HG03571 (cell line): ENCODE measurements around the gene PLAGL1.
"Not testable (repeated sequence)": the region's sequence is repeated elsewhere in the genome, so short reads cannot be mapped to it uniquely, and the experiment has no call there.

Source experiments
- ATAC-seq: cut with Tn5 transposase; IDR thresholded peaks from one replicate; pipeline ENCODE4 v1.9.1; 2021; ENCODE audit not compliant: unreplicated experiment

The PLAGL1 gene

DNA sequence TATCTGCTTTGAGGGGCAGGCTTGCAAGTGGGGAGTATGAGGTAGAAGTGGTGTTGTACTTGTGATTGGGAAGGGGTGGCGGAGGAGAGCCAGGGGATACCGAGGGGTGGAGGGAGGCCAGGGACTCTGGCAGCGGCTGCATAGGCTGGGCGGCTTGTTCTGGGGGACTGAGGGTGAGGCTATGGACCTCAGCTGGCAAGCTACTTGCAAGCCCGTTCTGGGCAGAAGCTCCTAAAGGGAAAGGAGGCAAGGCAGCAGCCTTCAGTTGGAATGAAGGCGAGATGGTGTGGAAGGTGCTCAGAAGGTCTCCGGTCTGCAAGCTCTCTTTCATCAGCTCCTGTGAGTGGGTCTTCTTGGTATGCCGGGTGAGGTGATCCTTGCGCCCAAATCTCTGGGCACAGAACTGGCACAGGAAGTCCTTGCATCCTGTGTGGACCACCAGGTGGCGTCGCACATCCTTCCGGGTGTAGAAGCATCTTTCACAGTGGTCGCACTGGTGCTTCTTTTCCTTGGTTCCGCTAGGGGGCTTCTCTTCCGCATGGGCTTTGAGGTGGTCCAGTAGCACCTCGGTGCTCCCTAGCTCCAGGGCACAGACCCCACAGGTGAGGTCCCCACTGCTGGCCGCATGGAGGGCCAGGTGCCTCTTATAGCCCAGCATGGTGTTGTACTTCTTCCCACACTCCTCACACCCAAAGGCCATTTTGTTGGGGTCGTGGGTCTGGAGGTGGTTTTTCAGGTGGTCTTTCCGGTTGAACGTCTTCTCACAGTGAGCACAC is 66.0 kb downstream of the PLAGL1 start:
- peak; percentile 46 for ATAC-seq

DNA sequence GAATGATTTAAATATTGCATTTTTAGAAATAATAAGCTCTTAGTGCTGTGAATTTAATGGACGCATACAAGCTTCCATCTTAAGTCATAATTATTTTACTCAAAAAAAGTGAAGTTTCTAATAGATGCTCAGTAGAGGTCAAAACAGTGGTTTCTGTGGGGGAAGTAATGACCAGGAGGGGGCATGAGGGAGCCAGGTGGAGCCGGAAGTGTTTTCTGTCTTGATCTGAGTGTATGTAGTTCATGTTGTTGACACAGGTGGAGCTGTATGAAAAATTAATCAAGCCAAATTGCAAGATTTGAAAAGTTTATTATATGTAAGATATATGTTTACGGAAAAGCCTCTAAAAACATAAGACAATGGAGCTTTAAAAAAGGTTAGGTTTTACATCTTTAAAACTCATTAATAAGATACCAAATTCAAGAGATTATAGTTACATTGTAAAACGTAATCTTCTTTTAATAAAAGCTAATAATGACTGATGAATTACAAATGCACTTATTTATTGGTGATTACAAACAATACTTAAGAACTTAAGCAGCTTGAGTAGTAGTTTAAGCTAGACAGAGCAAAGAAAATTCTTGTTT is 68.0 kb downstream of the PLAGL1 start:
- ATAC-seq, result peak; percentile 99

DNA sequence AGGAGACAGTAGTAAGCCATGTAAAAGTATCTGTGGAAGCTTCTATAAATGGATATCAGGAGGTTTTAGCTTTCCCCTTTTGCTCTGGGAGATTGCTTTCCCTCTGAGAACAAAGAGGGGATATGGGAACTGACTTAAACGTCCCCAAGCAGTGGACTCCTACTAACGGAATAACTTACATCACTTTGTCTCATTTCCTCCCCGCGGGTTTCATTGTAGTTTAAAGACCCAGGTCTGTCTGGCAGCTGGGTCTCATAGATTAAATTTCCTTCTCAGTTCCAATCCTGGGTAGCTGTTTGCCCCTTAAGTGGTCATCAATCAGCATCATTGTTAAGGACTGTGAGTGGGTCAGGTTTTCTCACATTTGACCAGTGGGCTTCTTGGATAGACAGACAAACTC is 68.7 kb downstream of the PLAGL1 start:
- no peak for ATAC-seq

DNA sequence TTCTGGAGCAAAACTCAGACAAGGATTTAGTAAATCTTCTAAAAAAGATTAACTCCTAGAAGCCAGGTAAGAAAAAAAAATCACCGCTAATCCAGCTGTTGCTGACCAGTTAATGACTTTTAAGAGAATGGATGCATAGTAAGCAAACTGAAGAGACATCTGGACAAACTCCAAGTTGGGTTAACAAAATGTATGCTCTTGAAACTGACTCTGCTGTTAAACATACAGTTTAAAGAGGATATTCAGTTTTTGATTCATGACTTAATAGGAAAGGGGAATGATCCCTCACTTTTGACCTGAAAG is 70.4 kb downstream of the PLAGL1 start:
- ATAC-seq, result no peak

DNA sequence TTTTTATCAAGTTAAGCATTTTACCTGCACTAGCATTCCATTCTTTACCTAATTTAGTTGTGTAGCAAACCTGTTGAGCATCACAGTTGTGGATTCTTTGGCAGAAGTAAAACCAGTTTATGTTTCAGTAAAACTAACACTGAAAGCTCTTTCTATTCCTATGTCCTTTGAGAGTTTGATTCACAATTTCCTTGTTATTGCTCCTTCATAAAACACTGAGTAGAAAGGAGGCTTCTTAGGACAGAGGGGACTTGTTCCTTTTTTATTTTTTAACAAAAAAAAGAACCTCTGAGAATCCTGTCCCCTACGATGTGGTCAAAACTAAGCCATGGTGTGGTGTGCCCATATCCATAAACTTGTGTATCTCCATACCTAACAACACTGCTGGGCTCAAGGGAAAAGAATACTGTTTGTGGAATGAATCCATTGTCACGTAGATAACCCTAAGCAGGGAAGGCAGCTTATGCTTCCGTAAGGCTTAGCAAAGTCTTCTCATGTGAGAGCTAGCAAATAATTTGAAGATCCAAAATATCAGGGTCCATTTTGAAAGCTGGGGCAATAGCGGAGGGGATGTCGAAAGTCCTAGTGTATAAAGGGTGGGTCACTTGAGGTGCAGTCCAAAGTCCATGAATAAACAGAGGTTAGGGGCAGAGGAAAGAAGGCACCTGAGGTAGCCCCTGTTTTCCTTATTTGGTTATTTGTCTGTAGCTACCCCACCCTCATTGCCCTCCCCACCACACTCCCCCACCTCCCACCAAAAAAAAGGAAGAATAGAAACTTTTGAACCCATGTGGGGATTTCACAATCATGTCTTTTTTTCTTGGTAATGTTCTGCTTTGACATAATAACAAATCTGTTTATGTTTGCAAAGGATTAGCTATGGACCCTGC is 71.0 kb downstream of the PLAGL1 start:
- ATAC-seq, result no peak

DNA sequence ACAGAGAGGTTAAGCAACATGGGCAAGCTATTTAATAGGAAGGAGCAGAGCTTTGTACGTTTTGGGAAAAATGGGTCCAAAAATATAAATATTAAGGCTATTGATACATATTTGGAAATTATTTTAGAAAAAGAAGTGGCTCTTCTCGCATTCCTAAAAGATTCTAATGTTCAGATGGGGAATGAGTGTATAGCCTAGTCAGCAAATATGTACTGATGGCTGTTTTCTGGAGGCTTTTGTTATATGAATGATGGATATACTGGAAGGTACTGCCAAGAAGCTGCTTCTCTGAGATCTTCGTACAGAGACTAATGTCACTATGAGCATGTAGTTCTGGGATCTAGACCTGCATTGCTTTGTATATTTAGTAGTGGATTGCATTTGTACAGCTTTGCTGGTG is 71.7 kb downstream of the PLAGL1 start:
- no peak for ATAC-seq

DNA sequence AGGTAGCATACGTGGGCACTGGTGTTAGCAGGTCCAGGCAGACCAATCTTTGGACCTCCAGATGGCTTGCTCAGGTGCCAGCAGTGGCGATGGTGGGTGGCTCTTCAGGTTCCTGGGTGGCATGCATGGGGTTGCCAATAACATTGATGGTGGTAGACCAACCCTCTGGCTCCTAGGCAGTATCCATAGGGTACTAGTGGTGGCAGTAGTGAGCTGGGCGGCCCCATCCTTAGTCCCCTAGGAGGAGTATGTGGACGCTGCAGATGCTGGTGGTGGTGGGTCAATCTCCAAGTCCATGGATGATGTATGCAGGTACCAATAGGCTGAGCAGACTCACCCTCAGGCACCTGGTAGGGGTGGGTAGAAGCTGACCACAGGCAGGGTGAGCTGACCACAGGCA is 73.2 kb downstream of the PLAGL1 start:
- ATAC-seq, result no peak

DNA sequence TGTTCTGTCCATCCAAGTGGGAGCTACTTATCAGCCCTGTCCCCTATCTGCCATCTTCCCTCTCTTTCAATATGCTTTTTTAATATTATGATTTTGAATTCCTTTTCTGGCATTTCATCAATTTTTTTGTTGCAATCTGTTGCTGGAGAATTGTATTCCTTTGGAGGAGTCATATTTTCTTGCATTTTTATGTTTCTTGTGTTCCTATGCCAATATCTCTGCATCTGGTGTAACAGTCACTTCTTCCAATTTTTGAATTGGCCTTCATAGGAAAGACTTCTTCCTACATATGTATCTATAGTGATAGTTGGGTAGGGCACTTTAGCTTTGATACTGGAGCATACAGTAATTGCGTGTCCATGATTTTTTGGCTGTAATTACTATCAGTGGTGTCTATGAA is 73.7 kb downstream of the PLAGL1 start:
- no peak for ATAC-seq

DNA sequence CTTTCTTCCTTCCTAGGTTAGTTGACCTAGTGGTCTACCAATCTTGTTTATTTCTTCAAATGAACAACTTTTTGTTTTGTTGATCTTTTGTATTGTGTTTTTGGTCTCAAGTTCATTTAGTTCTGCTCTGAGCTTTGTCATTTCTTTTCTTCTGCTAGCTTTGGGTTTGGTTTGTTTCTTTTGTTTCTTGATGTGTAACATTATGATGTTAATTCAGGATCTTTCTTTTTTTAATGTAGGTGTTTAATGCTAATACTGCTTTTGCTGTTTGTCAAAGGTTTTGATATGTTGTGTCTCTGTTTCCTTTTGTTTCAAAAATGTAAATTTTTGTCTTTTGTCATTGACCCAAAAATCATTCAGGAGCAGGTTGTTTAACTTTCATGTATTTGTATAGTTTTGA is 78.1 kb downstream of the PLAGL1 start:
- ATAC-seq, result no peak

DNA sequence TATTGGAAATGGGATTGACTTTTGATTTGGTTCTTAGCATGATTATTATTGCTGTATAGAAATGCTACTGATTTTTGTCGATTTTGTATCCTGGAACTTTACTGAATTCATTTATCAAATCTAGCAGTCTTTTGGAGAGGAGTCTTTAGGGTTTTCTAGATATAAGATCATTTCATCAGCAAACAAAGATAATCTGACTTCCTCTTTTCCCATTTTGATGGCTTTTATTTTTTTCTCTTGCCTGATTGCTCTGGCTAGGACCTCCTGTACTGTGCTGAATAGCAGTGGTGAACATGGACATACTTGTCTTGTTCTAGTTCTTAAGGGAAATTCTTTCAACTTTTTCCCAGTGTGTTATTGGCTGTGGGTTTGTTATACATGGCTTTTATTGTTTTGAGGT is 79.2 kb downstream of the PLAGL1 start:
- no peak for ATAC-seq

DNA sequence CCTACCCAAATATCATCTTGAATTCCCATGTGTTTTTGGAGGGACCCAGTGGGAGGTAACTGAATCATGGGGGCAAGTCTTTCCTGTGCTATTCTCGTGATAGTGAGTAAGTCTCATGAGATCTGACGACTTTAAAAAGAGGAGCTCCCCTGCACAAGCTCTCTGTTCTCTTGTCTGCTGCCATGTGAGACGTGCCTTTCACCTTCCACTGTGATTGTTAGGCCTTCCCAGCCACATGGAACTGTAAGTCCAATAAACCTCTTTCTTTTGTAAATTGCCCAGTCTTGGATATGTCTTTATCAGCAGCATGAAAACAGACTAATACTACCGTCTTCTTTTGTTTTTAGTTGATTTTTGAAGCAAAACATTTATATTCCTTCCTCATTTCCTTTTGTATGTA is 91.0 kb downstream of the PLAGL1 start:
- ATAC-seq, result not testable (repeated sequence)

DNA sequence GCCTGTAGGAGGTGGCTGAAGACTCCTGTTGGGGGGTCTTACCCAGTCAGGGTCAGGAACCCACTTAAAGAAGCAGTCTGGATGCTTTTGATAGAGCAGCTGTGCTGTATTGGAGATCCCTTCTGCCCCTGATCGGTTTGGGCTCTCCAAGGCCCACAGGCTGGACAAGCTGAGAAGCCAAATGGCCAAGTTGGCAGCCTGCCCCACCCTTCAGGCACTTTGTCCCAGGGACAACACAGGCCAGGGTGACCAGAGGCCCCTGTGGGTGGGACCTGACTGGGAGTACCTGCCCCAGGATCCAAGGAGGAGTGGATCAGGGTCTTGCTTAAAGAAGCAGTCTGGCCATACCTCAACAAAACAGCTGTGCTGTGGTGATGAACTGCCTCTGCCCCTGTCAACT is 95.4 kb downstream of the PLAGL1 start:
- ATAC-seq, result no peak

DNA sequence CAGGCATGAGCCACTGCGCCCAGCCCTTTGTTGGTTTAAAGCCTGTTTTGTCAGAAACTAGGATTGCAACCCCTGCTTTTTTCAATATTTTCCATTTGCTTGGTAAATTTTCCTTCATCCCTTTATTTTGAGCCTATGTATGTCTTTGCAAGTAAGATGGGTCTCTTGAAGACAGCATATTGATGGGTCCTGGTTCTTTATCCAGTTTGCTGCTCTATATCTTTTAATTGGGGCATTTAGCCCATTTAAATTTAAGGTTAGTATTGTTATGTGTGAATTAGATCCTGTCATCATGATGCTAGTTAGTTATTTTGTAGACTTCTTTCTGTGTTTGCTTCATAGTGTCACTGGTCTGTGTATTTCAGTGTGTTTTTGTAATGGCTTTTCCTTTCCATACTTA is 97.0 kb downstream of the PLAGL1 start:
- no peak for ATAC-seq

DNA sequence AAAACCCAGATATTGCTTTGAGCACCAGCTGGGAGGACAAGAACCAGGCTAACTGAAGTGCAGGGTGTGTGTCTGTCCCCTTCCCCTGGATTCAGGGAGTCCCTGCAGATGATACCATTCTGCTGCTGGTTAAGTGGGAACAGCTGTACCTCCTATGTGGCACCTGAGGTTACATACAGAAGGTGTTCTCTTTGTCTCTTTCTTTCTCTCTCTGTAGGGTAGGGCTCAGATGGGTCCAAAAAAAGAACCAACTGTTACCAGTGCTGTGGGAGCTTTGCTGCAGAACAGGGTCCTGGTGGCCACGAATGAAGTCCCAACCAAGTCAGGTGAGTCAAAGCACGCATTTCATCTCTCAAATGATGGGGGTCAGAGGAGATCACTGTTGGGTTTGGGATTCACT is 105.2 kb downstream of the PLAGL1 start:
- no peak for ATAC-seq

DNA sequence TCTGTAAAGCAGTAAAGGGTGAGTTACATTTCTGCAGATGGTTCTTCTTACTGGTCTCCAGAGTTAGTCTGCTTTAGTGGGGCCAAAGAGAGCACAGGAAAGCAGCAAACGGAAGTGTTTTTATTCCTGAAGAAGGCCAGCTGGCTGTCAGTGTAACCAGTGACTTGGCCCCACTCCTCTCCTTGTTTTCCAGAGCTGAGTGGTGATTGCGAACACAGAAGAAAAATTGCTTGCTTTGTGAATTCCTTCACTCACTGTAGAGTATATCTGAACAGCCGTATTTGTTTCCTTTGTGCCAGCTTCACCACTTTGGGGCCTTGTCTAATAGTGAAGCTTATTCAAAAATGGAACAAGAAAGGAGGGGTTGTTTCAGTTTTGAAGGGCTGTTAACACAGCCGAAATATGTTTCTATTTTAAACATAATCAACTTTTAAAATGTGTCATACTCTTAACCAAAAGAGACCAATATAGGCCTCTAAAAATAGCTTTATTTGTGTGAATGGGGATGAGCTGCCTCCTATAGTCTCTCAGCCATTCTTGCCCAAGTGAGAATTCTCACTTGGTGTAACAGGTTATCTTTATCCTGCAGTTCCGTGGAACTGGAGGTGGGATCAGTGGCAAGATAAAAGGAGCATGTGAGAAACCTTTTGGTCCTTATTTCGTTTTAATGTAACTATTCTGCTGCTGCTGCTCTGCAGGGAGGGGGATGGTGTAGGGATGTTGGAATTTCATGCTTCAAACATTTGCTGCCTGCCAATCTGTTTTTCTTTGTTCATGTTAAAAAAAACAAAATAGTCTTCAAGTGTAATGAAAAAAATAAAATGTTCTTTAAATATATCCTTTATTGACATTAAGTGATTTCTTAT is 105.9 kb downstream of the PLAGL1 start:
- ATAC-seq, result peak; percentile 97

DNA sequence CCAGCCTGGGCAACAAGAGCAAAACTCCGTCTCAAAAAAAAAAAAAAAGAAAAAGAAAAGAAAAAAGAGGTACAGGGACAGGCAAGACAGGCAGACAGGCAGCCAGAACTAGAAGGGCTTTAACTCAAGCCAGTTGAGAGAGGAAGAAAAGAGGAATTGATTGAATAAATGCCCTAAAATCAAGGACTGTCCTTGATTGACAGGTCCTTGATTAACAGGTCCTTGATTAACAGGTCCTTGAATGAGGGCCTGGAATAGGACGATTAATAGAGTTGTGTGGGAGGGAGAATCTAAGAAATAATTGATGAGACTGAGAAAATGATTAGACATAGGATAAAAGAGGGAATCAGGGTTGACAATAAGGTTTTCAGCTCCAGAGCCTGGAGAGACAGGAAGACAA is 107.7 kb downstream of the PLAGL1 start:
- ATAC-seq, result no peak

DNA sequence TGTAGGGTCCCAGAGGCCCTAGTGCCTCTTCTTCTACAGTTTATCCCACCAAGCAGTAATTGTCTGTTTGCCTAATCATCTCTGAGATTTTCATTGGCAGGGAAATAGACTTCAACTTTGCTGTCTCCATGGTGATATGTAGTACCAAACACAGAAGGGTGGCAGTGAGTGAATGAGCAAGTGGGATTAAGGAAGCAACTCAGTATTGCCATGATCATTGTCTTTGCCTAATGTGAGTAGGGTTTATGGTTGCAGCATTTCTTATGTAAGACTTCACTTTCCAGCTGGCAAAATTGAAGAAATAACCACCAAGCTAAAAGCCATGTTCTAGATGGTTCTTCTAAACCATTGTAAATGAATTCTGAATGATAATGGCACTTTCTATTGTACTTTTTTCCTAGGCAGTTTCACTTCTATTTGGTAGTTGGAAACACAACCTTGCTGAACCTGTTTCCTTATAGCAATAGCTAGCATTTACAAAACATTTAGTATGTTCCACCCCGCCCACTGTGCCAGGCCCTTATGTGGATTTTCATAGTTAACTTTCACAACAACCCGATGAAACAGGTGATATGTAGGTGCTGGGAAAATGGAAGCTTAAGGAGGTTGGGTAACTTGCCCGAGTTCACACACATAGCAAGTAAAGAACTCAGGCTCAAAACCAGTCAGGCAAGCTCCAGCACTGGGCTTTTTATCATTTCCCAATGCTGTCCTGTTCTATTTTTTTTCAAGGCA is 111.8 kb downstream of the PLAGL1 start:
- ATAC-seq, result no peak

DNA sequence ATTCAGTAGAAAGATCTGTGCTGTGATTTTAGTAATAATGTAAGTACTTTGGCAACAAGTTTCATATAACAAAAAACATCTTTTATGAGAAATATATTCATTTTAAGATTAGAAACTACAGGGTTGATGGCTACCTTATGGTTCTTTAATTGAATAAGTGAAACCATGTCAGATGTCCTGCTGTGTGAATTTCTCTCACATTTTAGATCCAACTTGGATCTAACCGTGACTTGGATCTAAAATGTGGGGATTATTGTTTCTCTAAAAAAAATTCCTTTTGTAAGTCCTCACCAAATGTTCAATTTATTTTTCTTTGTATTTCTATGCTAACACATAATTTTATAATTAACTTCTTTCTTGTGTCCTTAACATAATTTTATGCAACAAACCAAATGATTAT is 113.4 kb downstream of the PLAGL1 start:
- no peak for ATAC-seq
